Transverse colon (tissue), 4 donors: ENCODE results near the gene STK24. TPM values are rescaled to one million over a fixed set of nuclear protein-coding genes. Genes with fewer than 3 reads are reported as not detected.

Source experiments
- DNase-seq: peaks from one replicate; pipeline ENCODE4 v3.0.0-alpha.2; 2019
- H3K27ac ChIP-seq, 4 donors: fragments of 200-600 bp; sonication (generic); 2 replicates each; pipeline ENCODE4 v1.5.1; 2016 to 2018; ENCODE audit warnings: inconsistent platforms in 4 of 4
- H3K27me3 ChIP-seq: fragments of 200-600 bp; sonication (generic); 2 replicates; pipeline ENCODE4 v1.5.1; 2017; ENCODE audit warnings: inconsistent platforms
- H3K36me3 ChIP-seq, 4 donors: fragments of 200-600 bp; sonication (generic); 2 replicates each; pipeline ENCODE4 v1.5.1; 2017 to 2019; ENCODE audit warnings: inconsistent platforms in 4 of 4
- H3K4me1 ChIP-seq, 4 donors: fragments of 200-600 bp; sonication (generic); 2 replicates each; pipeline ENCODE4 v1.5.1; 2017 to 2020; ENCODE audit warnings: inconsistent platforms in 4 of 4
- H3K4me3 ChIP-seq, 4 donors: fragments of 200-600 bp; sonication (generic); 1 replicate in 1 of 4; 2 replicates in 3 of 4; pipeline versions ENCODE4 v1.5.1 to v1.6.1; 2017 to 2019; ENCODE audit warnings: inconsistent platforms in 4 of 4
- H3K9me3 ChIP-seq, 2 donors: fragments of 200-600 bp; sonication (generic); 2 replicates each; pipeline ENCODE4 v1.5.1; 2017 to 2019; ENCODE audit warnings: inconsistent platforms in 2 of 2
- EP300 ChIP-seq: sonication (generic); formaldehyde crosslinking; IDR thresholded peaks from one replicate; pipeline ENCODE4 v1.6.1; 2017; ENCODE audit warnings: antibody characterized with exemption, low read depth
- POLR2A ChIP-seq: fragments of 450-650 bp; IDR thresholded peaks from one replicate; pipeline ENCODE4 v1.6.1; 2016; ENCODE audit warnings: antibody characterized with exemption, mild to moderate bottlenecking, moderate library complexity
- POLR2AphosphoS5 ChIP-seq, 3 donors: sonication (generic); formaldehyde crosslinking; IDR thresholded peaks; one replicate each; pipeline ENCODE4 v1.6.1; 2016; ENCODE audit warnings: antibody characterized with exemption in 3 of 3
- WGBS, 2 donors: methylation state at CpG; one replicate each; pipeline ENCODE4 v1.1.5; 2018; ENCODE audit warnings: low coverage in 1 of 2; 5-methylcytosine and 5-hydroxymethylcytosine counted together
- in situ Hi-C, 4 donors: fragments of 200-750 bp; cut with MboI; loops; one replicate each; pipeline versions ENCODE4 v1.15.0 to v1.15.1; 2017; ENCODE audit warnings: low sequenced_read_pairs in 3 of 4, low pct_ligation_motif_present in 1 of 4, low pct_unique_long_range_greater_than_20kb in 1 of 4
- intact Hi-C: fragments of 100-400 bp; cut with DNase I; formaldehyde crosslinking; loops from one replicate; pipeline ENCODE4 v1.15.1; 2023; ENCODE audit warnings: low total_unique reads
- total RNA-seq, 4 donors: library from RNA; depleted of rRNA; stranded (reverse); fragments of >200 nt; gene quantifications; one replicate each; pipeline ENCODE4 v1.1.0, GENCODE V29; 2016
- TF ChIP-seq, protein P1 (sequence below), 5 experiments: fragments of 200-600 bp in 3 of 5; fragments of 450-650 bp in 2 of 5; sonication (generic) in 3 of 5; IDR thresholded peaks; 1 replicate in 2 of 5; 2 replicates in 3 of 5; pipeline ENCODE4 v1.5.1; 2016 to 2017; ENCODE audit warnings: antibody characterized with exemption in 5 of 5, inconsistent platforms in 3 of 5, mild to moderate bottlenecking in 2 of 5, moderate library complexity in 1 of 5

STK24 gene
- total RNA-seq, 4 donors from 2014 or later = 87.2 to 152 (median 131) TPM

DNA sequence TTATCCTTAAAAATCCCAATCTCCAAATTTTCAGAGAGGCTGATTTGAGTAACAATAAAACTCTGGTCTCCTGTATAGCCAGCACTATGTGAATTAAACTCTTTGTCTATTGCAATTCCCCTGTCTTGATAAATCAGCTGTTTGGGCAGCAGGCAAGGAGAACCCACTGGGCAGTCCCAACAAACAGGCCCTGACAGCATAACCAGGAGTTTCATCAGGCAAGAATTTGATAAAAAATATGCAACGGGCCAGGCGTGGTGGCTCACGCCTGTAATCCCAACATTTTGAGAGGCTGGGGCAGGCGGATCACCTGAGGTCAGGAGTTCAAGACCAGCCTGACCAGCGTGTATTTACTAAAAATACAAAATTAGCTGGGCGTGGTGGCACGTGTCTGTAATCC lies 42.1 kb downstream of the STK24 start:
- DNase-seq = no peak
- H3K4me3 ChIP-seq = no peak overlapping the region
- no peaks in the 10 kb centered on the region for H3K9me3 ChIP-seq
- no peaks in the 10 kb centered on the region for H3K36me3 ChIP-seq
- peaks cover 4 to 46% (median 8%) of the 10 kb centered on the region in 4 donors for H3K4me1 ChIP-seq
- intact Hi-C loops = no loop called here
- in situ Hi-C loops = no loop called here
- WGBS, 2 donors = 79 to 86% methylated on average over 2 to 7 of the region's 7 CpGs
- H3K27me3 ChIP-seq = no peaks in the 10 kb centered on the region
- TF ChIP-seq EP300 (no peak), POLR2AphosphoS5 (IDR thresholded peaks at IDR 0.05) (no peak), POLR2A (no peak)
- H3K27ac ChIP-seq = no peak overlapping the region

DNA sequence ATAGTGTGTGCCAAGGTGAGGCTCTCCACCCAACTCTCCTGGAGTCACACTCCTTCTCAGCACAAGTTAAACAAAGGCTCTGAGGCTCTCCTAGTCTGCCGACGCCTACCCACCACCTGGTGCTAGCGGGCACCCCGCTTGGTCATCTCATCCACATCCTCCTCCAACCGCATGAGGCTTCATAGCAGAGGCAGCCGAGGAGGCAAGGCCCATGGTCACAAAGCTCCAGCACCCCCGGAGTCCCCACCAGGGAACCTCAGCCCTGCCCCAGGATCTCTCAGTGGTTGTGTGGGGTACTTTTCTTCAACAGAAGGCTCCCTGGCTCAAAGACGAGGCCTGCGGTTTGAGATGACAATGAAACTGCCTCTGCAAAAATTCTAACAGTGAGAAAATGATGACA lies 43.0 kb downstream of the STK24 start:
- no peak overlapping the region for H3K27ac ChIP-seq
- H3K9me3 ChIP-seq = no peaks in the 10 kb centered on the region
- TF ChIP-seq, protein P1, sequence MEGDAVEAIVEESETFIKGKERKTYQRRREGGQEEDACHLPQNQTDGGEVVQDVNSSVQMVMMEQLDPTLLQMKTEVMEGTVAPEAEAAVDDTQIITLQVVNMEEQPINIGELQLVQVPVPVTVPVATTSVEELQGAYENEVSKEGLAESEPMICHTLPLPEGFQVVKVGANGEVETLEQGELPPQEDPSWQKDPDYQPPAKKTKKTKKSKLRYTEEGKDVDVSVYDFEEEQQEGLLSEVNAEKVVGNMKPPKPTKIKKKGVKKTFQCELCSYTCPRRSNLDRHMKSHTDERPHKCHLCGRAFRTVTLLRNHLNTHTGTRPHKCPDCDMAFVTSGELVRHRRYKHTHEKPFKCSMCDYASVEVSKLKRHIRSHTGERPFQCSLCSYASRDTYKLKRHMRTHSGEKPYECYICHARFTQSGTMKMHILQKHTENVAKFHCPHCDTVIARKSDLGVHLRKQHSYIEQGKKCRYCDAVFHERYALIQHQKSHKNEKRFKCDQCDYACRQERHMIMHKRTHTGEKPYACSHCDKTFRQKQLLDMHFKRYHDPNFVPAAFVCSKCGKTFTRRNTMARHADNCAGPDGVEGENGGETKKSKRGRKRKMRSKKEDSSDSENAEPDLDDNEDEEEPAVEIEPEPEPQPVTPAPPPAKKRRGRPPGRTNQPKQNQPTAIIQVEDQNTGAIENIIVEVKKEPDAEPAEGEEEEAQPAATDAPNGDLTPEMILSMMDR (IDR thresholded peaks at IDR 0.05) = no peak
- TF ChIP-seq POLR2AphosphoS5 (IDR thresholded peaks at IDR 0.05) (no peak), POLR2A (no peak), EP300 (no peak)
- no peaks in the 10 kb centered on the region for H3K36me3 ChIP-seq
- WGBS, 2 donors = 96% methylated on average over 9 of the region's 9 CpGs; no CpG with 5 or more reads in 1 of the 2 donors
- H3K4me1 ChIP-seq = peaks cover 4 to 46% (median 13%) of the 10 kb centered on the region in 4 donors
- in situ Hi-C loops = no loop called here
- no peaks in the 10 kb centered on the region for H3K27me3 ChIP-seq
- H3K4me3 ChIP-seq = no peak overlapping the region
- DNase-seq = no peak
- intact Hi-C loops = no loop called here

DNA sequence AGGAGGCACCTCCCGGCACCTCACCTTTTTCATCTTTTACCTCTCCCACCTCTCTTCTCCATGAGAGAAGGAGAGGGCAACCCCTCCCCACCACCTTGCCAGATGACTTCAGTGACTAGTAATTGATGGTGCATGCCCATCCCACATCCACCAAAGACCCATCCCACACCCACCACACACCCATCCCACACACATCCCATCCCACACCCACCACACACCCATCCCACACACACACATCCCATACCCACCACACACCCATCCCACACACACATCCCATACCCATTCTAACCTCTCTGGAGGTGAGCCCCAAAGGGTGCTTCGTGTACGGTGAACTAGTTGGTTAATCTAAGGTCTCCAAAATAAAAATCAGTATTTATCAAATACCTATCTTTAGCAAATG lies 44.7 kb downstream of the STK24 start:
- TF ChIP-seq, protein P1 (IDR thresholded peaks at IDR 0.05) = no peak
- TF ChIP-seq POLR2A (no peak), EP300 (no peak)
- in situ Hi-C loops (no loop called here), intact Hi-C loops (no loop called here)
- no peak overlapping the region for H3K4me3 ChIP-seq
- WGBS, 2 donors = 97% methylated on average over 3 of the region's 3 CpGs; no CpG with 5 or more reads in 1 of the 2 donors
- DNase-seq = no peak
- no peak overlapping the region for H3K27ac ChIP-seq
- no peaks in the 10 kb centered on the region for H3K27me3 ChIP-seq
- no peaks in the 10 kb centered on the region for H3K9me3 ChIP-seq
- peaks cover 4 to 40% (median 15%) of the 10 kb centered on the region in 4 donors for H3K4me1 ChIP-seq
- no peaks in the 10 kb centered on the region for H3K36me3 ChIP-seq

DNA sequence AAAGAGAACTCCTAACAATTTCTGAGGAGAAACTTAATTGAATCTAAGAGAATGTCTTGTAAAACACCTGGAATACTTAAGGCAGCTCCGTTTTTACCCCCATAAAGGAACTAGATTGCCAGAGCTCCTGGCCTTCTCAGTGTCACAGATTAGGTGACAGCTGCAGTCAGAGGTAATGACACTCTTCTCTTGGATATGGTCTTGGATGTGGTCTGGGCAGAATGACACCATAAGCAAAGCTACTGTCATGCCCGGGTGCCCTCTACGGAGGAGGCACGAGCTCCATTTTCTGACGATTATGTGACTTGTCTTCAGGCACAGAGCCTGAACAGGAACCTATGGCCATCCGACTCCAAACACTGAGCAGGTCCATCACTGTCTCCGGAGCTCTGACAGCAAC lies 46.7 kb downstream of the STK24 start:
- no peak overlapping the region for H3K27ac ChIP-seq
- in situ Hi-C loops (no loop called here), intact Hi-C loops (no loop called here)
- peaks cover 1 to 40% (median 13%) of the 10 kb centered on the region in 4 donors for H3K4me1 ChIP-seq
- H3K9me3 ChIP-seq = no peaks in the 10 kb centered on the region
- TF ChIP-seq, protein P1 (IDR thresholded peaks at IDR 0.05) = no peak
- TF ChIP-seq POLR2A (no peak), POLR2AphosphoS5 (IDR thresholded peaks at IDR 0.05) (no peak), EP300 (no peak)
- no peaks in the 10 kb centered on the region for H3K36me3 ChIP-seq
- no peaks in the 10 kb centered on the region for H3K27me3 ChIP-seq
- no peak overlapping the region for H3K4me3 ChIP-seq
- WGBS, 2 donors = 70 to 80% methylated on average over 1 to 7 of the region's 7 CpGs
- no peak for DNase-seq

DNA sequence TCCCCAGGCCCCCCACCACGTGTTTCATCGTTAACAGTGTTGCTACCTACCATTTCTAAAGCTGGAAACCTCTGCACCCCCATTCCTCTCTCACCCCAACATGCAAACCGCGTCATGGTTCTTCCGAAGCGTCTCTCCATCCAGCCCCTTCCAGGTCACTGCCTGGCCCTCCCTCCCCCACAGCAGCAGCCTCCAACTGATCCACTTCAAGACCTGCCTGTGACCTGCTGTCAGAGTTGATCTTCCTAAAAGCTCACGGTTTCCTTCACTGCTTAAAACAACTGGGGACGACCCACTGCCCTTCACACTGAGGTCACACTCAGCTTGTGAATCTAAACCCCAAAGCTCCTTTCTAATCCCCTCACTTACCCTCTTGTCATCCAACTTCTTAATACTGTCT lies 47.7 kb downstream of the STK24 start:
- 71 to 95% methylated on average over 5 to 8 of the region's 8 CpGs for WGBS, 2 donors
- in situ Hi-C loops (no loop called here), intact Hi-C loops (no loop called here)
- Histone ChIP-seq H3K27ac (no peak overlapping the region), H3K4me3 (no peak overlapping the region), H3K36me3 (no peaks in the 10 kb centered on the region), H3K4me1 (peaks cover 5 to 41% (median 16%) of the 10 kb centered on the region in 4 donors), H3K9me3 (no peaks in the 10 kb centered on the region), H3K27me3 (no peaks in the 10 kb centered on the region)
- no peak for DNase-seq
- TF ChIP-seq EP300 = no peak
- TF ChIP-seq, protein P1 (IDR thresholded peaks at IDR 0.05) = no peak
- TF ChIP-seq POLR2A = no peak
- no peak for TF ChIP-seq POLR2AphosphoS5 (IDR thresholded peaks at IDR 0.05)
